Left forelimb (tissue), 1 donor: ENCODE results near the gene DDIT4.
"Not testable (repeated sequence)": the region's sequence is repeated elsewhere in the genome, so short reads cannot be mapped to it uniquely, and the experiment has no call there.

Source experiments
- DNase-seq: peaks from one replicate; pipeline ENCODE4 v3.0.0-alpha.2; 2018; ENCODE audit warnings: low spot score

DDIT4 gene, protein sequence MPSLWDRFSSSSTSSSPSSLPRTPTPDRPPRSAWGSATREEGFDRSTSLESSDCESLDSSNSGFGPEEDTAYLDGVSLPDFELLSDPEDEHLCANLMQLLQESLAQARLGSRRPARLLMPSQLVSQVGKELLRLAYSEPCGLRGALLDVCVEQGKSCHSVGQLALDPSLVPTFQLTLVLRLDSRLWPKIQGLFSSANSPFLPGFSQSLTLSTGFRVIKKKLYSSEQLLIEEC

DNA sequence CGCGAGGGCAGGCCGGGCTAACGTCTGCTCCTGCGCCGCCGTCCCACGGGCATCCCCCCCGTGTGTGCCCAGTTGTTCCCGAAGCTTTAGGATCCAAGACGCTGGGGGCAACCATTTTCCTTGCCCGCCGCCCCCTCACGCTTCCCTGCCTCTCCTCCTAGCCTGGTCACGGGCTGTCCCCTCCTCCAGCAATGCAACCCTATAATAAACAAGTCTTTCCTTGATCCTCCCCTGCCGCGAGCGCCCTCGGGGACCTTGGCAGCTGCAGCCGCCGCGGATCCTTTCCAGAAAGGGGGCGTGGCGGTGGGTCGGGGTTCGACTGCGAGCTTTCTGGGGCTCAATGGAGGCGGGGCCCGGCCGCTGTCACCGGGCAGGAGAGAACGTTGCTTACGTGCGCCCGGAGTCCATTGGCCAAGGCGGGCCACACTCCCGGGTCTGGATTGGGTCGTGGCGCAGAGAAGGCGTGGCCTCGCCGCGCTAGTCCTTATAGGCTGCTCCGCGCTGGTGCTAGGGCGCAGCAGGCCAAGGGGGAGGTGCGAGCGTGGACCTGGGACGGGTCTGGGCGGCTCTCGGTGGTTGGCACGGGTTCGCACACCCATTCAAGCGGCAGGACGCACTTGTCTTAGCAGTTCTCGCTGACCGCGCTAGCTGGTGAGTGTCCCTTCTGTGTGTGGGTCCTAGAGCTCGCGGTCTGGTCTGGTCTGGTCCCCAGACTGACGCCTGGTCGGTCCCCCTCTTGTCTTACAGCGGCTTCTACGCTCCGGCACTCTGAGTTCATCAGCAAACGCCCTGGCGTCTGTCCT, at the start of gene DDIT4:
TSS of gene DDIT4 (plus strand) at position 515 of the 803 bp plus-strand sequence. CDS start 293 bp downstream, outside the sequence.
- DNase-seq, result peak; percentile 99

DNA sequence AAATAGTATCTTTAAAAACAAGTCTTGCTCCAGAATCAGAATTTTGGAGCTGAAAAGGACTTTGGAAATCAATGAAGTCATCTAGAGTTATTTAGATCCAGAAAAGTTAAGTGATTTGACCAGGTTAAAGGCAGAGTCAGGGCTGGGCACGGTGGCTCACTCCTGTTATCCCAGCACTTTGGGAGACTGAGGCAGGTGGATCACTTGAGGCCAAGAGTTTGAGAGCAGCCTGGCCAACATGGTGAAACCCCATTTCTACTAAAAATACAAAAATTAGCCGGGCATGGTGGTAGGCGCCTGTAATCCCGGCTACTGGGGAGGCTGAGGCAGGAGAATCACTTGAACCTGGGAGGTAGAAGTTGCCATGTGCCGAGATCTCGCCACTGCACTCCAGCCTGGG, 49.5 kb upstream of the DDIT4 start:
- DNase-seq, result not testable (repeated sequence)

DNA sequence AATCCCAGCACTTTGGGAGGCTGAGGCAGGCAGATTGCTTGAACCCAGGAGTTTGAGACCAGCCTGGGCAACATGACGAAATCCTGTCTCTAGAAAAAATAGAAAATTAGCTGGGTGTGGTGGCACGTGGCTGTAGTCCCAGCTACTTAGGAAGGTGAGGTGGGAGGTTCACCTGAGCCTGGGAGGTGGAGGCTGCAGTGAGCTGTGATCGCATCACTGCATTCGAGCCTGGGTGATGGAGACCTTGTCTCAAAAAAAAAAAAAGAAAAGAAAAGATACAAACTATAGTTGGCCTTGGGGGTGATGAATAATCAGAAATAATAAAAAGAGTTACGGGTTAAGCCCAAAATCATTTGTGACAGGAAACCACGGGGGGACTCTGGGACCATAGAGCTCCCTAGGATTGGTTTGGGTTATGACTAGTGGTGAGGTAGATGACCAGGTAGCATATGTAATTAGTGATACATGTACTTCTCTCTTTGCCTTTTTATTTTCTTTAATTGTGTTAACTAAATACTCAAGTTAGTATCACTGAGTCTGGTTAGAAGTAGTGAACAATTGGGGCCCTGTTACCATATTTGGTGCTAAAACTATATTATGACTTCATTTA, 47.2 kb upstream of the DDIT4 start:
- no peak for DNase-seq

DNA sequence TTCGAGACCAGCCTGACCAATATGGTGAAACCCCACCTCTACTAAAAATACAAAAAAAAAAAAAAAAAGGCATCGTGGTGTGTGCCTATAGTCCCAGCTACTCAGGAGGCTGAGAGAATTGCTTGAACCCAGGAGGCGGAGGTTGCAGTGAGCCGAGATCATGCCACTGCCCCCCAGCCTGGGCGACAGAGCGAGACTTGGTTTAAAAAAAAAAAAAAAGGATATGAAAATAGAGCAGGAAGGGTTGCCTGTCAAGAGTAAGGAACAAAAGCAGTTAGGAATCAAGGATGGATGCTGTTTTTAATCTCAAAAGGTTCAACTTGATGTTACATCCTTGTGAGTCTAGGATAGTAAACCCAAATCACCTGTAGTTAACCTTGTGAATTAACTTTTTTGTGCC, 45.9 kb upstream of the DDIT4 start:
- DNase-seq, result no peak

DNA sequence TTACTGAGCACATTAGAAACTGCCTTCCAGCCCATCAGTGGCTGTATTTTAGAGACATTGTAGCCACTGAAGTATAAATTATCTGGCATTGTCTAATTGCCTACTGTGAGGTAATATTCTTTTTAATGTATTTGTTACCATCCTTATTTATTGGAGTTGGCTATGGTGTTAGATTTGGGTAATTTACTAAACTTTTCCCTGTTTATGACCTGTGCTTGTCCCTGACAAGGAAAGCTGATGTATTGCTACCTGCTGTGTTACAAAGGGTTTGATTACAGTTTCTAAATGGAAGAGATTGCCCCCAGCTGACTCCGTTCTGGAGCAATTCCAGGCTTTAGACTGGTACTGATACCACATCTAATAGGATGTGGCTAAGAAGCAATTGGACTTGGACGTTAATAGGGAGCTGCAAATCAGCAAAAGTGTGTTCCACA, 45.4 kb upstream of the DDIT4 start:
- no peak for DNase-seq

DNA sequence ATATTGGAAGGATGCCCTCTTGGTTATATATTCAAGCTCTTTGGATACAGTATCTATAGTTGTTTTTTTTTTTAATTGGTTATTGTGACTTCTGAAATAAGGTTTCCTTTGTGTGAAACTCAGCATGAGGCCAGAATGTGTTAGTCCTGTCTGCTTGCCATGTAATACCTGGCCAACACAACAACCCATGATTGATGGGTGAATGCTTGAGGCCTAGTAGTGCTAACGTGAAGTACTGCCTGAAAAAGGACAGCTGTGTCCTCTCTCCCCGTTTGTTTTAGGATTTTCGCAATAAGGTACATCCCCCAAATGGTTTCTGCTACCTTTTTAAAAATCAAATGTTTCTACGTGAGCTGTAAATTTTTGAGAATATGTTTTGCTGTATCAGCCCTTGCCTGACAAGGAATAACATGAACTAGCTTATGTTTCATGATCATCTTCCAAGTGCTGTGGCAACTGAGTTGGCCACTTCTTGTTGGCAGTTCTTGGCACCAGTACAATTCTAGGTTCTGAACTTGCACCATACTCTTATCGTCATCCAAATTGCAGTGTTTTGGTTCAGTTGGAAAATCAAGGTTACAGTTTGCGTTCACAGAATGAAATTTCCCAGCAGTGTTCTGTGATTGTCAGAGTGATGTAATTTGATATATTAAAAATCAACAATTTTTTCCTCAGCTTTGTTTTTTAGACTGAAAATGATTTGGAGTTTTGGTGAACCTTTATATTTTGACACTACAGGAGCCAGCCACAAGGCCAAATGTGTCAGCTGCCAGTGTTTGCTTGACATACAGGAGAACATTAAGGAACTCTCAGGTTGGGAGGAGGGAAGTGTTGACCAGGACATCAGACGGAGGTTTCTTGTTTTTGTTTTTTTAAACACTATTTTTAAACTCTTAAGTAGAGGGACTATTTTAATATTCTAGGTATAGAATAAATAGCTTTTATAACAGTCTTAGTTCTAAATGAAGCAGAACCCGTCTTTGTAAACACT, 44.2 kb upstream of the DDIT4 start:
- DNase-seq, result no peak

DNA sequence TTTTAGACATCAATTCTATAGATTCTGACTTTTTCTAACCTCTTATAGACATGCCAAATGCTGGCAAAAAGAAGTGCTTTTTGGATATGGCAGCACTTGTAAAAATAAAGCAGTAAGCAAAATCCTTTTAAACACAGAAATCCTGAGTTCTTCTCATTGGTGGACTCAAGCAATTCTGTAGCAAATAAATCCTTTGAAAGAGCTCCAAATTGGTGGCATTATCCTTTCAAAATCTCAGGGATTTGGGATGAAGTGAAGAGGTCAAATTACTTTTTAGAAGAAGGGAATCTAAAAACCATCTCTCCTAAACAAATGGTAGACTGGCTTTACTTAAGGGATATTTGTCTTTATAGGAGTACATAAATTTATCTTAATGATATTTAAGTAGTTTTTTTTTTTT, 40.1 kb upstream of the DDIT4 start:
- DNase-seq, result no peak

DNA sequence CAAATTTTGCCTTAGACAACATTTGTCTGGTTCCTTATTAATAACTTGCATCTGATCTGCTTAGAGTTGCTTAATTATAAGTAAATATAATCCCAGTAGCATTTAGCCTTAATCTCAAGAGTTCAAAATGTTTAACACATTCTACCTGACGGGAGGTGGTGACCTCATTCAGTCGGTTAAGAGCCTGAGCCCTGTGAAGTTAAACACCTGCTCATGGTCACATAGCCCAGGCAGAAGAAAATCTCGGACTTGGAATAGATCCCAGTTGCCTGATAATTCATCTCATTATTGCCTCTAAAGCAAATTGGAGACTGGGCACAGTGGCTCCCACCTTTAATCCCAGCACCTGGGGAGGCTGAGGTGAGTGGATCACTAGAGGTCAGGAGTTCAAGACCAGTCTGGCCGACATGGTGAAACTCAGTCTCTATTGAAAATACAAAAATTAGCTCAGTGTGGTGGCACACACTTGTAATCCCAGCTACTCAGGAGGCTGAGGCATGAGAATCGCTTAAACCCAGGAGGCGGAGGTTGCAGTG, 39.1 kb upstream of the DDIT4 start:
- no peak for DNase-seq

DNA sequence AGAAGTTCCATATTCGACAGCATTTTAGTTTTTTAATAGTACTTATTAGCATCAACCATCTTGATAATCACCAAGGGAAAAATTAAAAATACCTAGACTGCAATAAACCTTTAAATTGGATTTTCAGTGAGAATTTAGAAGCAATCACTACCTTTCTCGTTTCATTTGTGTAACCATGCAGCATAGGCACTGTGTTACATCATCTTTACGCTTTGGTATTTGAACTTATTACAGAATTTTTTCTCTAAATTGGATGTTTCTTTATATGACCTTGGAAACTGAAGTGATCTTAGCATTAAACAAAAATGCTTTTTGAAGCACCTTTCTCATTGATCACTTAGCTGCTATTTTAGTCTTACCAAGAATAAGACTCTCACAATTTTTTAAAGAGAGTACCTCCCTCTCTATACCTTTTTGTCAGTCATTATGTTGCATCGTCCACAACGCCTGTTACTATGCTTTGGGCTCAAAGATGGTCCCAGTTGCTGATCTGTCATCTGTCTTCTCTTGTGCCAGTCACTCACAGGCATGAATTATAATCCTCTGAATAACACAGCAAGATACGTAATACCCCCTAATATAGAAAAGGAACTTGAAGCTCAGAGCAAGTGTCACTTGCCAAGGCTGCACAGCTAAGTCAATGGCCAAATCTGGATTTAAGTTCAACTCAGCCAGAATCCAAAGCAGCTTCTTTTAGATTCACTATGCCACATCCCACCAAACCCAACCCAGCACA, 38.0 kb upstream of the DDIT4 start:
- DNase-seq, result no peak

DNA sequence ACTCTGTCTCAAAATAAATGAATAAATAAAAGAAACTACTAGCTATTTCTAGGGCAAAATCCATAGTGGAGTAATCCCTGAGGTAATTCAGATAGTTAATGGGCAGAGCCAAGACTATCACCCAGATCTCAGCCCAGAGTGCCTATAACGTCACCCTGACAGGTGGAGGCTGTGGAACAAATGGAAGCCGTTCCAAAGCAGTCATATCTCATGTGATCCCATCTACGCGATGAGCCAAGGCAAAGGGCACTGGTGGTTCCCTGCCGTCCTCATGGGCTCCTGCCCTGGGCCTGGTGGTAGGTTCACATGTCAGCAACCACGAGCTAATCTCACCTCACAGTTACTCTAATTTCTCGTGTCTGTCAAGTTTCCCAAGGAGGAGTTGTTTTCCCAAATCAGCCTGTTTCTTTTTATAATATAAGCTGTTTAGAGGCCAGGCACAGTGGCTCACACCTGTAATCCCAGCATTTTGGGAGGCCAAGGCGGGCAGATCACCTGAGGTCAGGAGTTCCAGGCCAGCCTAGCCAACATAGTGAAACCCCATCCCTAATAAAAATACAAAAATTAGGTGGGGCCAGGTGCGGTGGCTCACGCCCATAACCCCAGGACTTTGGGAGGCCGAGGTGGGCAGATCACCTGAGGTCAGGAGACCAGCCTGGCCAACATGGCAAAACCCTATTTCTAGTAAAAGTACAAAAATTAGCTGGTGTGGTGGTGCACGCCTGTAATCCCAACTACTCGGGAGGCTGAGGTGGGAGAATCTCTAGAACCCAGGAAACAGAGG, 35.1 kb upstream of the DDIT4 start:
- no peak for DNase-seq

DNA sequence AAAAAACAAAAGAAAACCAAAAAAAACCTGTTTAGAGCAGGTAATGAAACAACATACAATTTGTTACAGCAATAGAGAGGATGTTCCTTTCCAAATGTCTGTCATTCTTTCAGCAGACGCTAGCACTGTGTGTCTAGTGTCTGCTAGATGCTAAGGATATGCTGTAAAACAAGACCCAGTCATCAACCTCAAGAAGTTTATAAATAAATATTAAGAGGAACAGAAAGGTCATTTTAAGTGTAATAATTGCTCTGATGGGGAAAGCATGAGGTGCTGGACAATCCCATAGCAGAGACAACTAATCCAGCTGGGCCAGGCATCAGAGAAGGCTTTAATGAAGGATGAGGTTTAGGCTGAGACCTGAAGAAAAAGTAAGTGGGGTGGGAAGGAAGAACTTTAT, 34.3 kb upstream of the DDIT4 start:
- no peak for DNase-seq

DNA sequence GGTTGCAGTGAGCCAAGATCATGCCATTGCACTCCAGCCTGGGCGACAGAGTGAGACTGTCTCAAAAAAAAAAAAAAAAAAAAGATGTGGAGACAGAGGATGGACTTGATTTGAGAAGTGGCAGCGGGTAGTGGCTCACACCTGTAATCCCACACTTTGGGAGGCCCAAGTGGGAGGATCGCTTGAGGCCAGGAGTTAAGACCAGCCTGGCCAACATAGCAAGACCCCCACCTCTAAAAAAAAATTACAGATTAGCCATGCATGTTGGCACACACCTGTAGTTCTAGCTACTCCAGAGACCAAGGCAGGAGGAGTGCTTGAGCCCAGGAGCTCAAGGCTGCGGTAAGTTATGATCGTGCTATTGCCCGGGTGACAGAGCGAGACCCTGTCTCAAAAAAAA, 33.4 kb upstream of the DDIT4 start:
- DNase-seq, result no peak

DNA sequence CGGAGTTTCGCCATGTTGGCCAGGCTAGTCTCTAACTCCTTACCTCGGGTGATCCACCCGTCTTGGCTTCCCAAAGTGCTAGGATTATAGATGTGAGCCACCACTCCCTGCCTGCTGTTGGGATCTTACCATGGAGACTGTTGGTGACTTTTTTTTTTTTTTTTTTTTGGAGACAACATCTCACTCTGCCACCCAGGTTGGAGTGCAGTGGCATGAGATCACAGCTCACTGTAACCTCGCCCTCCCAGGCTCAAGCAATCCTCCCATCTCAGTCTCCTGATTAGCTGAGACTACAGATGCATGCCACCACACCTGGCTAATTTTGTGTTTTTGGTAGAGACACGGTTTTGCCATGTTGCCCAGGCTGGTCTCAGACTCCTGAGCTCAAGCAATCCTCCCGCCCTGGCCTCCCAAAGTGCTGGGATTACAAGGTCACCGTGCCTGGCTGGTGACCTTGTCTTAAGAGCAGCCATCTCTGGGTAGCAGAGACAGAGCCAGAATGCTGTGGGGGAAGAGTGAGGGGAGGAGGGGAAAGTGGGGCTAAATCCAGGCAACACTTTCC, 32.0 kb upstream of the DDIT4 start:
- no peak for DNase-seq

DNA sequence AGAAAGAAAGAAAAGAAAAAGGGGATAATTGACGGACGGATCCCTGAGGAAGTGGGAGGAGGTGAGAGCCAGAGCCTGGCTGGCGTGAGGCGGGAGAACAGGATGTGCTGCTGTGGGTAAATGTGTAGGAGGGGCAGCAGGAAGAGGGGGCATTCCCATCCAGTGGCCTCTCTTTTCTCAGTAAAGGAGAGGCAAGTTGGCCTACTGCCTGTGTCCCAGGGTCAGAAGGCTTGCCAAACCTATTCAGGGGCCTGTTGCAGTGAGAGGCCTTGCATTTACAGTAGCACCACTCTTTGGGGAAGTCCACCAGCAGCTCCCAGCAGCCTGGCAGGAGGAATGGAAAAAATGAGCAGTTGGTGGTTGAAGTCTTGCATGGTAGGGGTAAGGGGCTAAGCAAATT, 31.0 kb upstream of the DDIT4 start:
- DNase-seq, result peak; percentile 80

DNA sequence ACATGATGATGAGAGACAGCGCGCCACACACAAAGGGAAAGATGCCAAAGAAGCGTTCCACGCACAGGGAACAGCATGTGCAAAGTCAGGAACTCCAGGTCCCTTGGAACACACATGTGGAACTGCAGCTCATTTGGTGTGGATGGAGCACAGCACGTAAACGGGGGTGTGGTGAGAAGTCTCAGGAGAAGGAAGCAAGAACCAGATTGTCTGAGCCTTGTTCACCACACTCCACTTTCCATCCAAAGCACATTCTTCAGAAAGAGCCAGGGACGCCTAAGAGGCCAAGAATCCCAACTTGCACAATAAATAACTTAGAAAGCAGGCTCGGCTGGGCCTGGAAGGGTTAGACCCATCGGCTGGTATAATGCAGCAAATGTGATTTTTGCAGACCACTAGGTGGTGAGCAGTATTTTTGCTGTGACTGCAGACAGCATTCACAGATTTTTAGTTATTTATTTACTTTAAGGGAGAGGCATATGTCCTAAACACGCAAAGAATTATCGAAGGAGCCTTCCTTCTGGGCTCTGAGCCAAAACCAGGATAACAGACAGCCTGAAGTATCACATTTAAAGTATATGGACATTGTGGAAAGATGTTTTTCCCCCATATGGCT, 29.8 kb upstream of the DDIT4 start:
- no peak for DNase-seq

DNA sequence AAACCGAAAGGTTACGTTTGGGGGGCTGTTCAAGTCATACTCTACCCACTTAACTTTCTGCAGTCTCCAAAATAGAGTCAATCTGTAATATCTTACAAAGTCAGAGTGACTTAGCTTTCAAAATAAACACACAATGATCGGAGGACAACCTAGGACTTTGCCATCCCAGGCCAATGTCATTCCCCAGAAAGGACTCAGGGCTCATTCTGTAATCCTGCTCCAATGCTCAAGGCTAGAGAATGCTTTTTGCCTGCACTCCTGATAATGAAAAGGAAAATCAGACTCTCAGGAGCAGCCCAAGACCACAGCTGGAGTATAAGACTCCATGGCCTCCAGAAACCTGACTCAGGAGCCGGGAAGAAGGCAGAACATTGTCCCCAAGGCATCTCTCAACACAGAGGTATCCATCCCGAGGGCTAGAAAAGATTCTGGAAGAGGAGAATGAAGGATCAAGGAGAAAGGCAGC, 29.1 kb upstream of the DDIT4 start:
- DNase-seq, result no peak

DNA sequence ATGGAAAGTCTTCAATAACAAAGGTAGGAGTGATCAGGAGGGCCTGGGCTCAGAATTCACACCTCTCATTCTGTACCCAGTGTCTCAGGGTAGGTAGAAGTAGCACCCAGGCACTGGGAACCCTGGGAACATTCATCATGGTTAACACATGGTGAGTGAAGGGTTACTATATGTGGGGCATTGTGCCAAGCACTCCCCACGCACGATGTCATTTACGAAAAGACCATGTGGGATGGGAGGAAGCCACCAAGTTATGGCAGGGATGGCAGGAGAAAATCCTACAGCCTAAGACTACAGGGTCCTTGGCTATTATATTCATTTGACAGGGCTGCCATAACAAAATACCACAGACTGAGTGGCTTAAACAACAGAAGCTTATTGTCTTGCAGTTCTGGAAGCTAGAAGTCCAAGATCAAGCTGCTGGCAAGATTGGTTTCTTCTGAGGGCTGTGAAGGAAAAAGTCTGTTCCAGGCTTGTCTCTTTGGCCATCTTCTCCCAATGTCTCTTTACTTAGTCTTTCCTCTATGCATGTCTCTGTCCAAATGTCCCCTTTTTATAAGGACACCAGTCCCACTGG, 27.7 kb upstream of the DDIT4 start:
- no peak for DNase-seq

DNA sequence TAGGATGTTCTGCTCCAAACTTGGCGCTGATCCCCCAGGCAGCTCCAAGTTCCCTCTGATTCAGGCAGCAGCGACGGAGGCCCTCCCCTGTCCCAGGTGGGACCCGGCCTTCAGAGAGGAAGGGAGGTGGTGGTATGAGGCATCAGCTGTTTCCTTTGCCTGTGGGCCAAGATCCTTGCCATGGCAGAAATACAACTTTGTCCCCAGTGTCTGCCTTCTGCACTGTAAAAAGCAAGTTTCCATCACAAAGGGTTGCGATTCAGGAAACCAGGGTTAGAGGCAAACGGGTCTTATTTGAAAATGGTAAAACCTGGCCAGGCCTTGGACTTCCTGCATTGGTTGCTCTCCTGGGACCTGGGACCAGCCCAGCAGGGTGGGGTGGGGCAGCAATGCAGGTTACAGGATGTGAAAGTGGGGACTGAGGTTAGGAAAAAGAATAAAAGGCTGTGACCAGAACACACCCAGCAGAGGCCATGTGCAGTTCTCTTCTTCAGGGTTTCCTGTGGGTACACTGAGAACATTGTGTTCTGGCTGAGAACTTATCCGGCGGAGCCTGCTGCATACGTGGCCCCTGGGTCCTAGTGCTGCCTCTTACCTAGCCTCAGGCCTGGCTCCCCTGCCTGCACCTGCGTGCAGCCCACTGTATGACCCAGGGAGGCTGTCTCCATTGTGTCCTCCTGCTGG, 25.1 kb upstream of the DDIT4 start:
- peak; percentile 81 for DNase-seq
